SW 1271 (cell line): ENCODE results near the gene COL6A1.

Source experiments
- DNase-seq, 2 experiments: peaks; one replicate each; lab custom pipeline; 2025; lab: John Stamatoyannopoulos, UW

COL6A1 gene

DNA sequence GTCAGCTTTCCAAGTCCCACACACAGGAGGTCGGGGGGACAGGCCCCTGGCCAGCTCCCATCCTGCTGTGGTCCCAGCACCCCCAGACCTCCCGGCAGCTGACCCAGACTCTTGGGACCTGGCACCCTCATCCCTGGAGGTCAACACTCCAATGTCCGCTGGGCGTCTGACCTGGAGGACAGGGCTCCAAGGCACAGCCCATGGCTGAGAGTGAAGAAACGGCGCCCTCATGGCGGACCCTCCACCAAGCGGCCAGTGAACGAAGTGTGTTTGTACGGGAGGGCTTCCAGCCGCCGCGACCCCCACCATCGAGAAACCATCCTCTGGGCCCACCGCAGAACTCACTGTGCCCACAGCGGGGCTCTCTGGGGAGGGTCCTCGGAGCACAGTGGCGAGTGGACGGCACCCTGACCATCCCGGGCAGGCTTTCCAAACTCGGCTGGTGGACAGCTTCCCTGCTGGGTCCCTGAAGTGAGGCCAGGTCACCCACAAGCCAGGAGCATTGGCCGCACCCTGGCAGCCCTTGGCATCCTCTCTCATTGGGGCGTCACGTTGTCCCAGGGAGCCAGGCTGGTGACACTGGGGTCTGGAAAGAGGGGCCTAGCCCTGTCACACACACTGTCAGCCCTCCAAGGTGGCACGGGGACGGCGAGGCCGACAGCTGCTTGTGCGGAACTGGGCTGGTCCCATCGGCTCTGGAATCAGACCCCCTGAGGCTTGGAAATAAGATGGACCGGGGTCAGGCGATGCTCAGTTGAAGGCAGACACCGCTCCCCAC is 68.5 kb downstream of the COL6A1 start:
- DNase-seq: no peak

DNA sequence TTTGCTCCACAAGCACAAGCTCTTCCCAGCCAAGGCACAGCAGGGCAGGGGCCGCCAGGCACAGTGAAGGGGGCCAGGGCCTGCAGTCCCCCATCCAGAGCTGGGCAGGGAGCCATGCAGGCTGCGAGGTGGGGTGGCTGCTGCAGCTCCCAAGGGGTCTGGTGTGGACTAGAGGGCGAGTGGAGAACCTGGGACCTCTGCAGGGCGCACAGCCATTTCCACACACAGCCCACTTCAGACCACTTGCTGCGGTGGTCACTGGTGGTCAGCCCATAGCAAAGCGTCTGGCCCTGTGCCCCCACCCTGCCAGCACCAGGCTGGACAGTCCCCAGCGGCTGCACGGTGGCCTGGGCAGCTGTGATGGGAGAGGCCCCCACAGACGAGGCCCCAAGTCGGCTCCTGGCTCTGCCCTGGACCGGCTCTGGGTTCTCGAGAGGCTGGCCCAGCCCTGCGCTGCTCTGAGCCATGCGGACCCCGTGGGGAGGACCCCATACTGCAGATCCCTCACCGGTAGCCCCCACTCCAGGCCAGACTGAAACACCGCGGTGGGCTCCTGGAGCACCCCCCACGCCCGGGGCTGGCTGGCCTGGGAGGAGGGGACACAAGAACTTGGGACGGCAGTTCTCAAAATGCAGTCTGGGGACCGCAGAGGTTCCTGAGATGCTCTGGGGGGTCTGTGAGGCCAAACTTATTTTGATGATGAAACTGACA is 69.3 kb downstream of the COL6A1 start:
- DNase-seq: no peak

DNA sequence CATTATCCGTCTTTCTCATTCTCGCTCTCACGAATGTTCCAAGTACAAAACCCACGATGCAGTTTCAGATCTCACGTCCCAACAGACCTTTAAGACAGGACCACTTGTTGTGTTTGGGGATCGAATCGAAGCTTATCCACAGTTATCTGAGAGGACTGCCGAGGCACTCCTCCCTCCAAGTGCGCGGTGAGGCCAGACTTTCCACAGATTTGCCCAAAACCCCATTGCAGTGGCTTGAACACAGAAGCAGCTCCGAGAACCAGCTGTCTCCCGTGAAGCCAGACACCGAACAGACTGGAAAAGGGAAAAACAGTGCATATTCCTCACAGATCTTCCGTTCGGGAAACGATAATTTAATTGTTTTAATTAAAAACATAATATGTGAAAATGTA is 69.8 kb downstream of the COL6A1 start:
- DNase-seq: no peak

DNA sequence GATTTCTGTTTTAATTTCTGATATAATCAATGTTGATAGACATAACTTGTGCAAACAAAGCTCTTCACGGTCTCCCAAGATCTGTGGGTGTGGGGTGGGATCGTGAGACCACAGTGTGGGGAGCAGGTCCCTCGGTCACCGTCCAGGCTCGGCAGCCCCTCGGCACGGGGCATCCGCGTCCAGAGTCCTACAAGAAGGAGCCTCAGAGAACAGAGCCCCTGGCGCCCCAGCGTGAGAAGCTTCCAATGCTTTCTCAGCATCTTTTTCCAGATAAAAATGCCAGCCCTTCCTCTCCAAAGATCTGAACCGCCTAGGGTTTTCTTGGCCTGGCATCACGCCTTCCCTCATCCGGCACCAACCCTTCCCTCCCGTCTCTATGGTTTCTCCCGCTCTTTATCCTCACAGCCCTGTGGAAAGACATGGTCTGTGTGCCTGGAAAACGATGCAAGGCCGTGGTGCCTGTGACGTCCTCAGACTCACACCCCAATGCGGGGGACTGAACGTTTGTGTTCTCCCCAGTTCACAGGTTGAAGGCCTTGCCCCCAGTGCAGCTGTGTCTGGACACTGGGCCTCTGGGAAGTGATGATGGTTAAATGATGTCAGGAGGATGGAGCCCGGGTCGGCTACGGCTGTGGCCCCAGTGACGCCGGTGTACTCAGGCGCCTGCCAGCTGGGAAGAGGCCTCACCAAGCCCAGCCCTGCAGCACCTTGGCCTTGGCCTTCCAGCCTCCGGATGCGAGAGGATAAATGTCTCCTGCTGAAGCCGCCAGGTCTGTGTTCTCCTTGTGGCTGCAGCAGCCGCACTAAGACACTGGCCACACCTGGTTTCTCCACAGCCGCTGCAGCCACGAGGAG is 70.5 kb downstream of the COL6A1 start:
- no peak for DNase-seq

DNA sequence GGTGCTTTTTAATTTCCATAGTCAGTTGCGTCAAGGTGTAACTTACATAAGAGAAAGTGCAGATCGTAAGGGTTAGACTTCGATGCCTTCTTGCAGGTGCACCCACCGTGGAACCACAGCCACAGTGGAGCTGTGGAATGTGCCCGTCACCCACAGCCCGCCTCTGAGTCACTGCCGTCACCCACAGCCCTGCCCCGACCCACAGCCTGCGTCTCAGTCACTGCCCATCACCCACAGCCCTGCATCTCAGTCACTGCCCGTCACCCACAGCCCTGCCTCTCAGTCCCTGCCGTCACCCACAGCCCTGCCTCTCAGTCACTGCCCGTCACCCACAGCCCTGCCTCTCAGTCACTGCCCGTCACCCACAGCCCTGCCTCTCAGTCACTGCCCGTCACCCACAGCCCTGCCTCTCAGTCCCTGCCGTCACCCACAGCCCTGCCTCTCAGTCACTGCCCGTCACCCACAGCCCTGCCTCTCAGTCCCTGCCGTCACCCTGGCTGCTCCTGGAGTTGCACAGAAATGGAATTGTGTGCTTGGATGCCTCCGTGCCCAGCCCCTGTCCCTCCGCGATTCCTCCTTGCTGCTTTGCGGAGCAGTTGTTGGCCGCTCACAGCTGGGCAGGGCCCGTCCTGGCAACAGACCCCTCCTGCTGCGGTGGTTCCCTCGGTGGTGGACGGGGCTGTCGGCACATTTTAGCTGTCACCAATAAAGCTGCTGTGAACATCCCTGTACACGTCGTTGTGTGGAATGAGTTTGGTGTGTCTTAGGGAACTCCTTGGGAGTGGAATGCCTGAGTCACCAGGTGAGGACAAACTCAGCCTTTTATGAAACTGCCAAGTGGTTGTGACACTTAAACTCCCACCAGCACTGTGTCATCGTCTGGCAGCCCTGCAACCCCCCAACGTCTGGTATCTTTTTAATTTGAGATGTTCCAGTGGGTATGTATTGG is 71.4 kb downstream of the COL6A1 start:
- DNase-seq: no peak

DNA sequence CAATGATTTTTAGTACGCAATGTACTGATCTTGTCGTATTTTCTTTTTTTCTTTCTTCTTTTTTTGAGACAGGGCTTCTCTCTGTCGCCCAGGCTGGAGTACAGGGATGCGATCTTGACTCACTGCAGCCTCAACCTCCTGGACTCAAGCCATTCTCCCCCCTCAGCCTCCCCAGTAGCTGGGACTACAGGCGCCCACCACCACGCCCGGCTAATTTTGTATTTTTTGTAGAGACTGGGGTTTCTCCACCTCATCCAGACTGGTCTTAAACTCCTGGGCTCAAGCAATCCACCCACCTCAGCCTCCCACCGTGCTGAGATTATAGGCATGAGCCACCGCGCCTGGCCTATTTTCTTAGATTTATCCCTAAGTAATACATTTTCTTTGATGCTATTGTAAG is 72.5 kb downstream of the COL6A1 start:
- DNase-seq: no peak

DNA sequence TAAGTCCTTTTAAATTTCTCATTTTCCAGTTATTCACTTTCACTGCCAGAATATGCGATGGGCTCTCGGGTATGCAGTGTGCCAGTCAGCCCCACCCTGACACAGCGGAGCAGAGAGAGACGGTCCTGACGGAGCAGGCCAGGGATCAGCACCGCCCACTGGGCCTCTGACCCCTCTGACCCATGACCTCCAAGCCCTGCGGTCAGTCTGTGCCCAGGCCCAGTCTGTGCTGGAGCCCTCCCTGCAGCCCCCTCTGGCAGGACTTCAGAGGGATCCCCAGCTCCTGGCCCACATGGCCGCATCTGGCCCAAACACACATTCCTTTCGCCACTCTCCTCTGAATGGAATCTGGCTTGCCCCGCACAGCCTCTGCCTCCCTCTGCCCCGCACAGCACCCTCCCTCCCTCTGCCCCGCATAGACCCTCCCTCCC is 72.9 kb downstream of the COL6A1 start:
- no peak for DNase-seq
